NCI-H2227 (cell line): Measurements from ENCODE around the gene GPC6.

Experiments used
- DNase-seq: peaks from one replicate; lab custom pipeline; 2025; ENCODE audit not compliant: unreplicated experiment; lab: John Stamatoyannopoulos, UW

GPC6 gene

DNA sequence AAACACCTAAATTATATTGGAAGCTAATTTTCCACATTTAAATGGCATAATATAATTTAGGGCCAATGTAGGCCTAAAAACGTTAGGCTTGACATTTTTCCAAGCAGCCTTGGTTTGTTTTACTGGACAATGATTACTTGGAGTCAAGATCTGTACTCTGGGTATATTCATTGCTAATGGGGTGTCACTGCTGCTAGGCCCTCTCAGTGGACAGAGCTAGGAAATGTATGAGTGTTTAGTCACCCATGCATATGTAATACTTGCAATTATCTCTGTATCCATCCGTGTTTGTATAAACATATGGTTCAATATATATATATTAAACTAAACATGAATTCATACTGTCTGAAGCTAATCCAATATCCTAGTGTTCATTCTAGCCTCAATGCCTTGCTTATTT lies 654.8 kb downstream of the GPC6 start:
- no peak for DNase-seq

DNA sequence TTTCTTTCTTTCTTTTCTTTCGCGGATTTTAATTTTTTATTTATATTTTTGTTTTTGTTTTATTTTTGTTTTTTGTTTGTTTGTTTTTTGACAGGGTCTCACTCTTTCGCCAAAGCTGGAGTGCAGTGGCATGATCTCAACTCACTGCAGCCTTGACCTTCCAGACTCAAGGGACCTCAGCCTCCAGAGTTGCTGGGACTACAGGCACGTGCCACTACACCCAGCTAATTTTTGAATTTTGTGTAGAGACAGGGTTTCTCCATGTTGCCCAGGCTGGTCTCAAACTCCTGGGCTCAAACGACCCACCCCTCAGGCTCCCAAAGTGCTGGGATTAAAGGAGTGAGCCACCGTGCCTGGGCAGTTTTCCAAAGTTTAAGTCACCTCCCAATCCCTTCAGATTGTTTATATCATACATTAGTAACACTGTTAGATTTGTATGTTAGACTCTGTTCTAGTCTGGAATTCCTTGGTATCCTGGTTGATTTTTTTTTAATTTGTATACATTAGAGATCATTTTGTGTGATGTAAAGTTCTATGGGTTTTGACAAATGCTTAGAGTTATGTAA lies 655.6 kb downstream of the GPC6 start:
- no peak for DNase-seq

DNA sequence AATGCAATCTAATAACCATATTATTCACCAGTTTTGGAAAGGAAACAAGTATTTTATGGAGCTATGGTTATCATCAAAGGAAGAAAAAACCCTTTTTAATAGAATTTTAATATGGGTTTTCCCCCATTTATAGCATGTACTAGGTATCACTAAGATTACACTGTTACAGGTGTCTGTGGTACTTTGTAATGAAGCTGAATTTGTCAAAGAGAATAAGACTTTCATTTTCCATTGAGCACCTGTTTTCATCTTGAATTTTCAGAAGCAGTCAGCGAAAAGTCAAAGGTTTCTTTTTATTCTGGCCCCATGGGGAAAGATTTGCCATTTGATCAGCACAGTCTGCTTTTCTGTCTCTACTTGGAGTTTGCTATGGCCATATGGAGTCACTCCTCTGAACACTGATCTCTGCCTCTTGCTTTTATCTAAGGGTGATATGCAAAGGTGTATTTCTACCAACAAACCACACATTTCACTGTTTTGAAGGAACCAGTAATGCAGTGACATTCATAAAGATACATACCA lies 662.9 kb downstream of the GPC6 start:
- no peak for DNase-seq

DNA sequence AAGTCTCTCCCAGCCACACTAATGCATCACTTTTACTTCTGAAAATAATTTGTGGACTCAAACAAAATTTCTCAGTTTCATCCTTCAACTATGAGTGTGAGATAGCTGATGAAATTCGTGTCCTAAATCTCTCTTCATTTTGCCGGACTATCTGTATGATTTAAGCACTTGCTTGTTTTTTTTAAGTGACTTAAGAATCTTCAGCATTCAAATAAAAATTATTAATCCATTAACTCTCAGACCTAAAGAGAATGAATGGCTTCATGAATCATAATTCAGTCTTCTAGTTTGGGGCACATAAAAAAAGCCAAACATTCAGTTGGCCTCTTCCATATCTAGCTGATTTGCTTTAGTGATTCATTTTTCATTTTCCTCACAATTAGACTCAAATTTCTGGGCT lies 673.4 kb downstream of the GPC6 start:
- DNase-seq = no peak

GRCh38 chr13:93900731-93901130 lies 674.1 kb downstream of the GPC6 start:
- DNase-seq = no peak

GRCh38 chr13:93903909-93904308 lies 677.3 kb downstream of the GPC6 start:
- DNase-seq = peak; percentile 18

GRCh38 chr13:93915269-93915809 lies 688.7 kb downstream of the GPC6 start:
- no peak for DNase-seq

DNA sequence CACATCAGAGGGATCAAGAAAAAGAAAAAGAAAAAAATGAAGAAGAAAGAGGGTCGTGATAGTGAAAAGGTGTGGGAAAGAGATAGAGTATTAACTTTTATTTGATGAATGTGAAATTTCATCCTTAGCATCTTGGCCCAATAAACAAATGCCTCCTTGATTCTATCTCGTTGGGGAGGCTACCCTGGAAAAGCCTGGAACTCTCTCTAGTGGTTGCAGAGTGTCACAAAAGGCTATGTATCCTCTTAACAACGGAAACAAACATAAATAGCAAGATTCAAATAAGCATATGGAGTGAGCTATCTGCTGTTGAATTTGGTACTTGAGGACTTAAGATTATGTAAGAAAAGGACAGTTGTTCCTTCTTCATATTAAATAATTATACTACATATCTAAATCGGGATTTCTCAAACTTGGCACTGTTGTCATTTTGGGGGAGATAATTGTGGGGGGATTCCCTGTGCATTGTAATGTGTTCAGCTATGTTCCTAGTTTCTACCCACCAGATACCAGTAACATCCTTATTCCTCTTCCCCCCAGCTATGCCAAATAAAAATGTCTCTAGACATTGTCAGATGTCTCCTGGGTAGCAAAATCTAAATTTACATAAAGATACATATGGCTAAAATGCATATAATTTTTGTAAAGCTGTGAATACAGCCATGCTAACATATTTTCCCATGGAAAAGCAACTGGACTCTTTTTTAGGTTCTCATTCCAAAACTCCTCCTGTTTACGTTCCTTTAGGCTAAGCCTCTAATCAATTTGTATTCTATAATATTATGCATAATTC lies 695.7 kb downstream of the GPC6 start:
- no peak for DNase-seq

DNA sequence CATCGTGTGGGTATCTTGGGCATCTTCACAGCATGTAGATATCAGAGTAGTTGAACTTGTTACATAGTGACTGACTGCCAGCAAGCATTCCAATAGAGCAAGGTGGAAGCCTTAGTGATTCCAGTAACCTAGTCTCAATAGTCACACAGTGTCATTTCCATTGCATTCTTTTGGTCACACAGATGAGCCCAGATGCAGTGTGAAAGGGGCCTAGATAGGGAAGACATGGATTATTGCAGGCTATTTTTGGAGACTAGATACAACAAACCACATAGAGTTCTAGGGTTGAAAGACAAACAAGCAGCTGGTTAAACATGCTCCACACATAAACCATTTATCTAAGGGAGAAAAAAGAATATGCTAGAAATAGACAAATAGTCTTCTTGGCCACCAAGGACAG lies 699.4 kb downstream of the GPC6 start:
- no peak for DNase-seq

DNA sequence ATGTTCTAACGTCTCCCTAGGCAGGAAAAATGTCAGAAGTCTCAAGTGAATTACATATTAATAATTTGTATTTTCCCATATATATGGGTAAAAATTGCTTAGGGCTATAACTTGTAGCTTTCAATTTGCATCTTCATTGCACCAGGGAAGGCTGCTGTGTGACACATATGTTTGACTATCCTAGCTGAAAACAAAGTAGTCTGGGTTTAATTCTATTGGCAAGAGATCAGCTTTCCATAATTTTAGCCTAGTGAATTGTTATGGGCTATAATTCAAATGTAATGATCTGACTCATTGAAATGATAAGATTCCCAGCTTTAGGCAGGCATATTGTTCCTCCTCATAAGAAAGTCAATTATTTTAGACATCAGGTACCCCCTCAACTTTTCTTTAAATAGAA lies 699.8 kb downstream of the GPC6 start:
- DNase-seq = no peak

DNA sequence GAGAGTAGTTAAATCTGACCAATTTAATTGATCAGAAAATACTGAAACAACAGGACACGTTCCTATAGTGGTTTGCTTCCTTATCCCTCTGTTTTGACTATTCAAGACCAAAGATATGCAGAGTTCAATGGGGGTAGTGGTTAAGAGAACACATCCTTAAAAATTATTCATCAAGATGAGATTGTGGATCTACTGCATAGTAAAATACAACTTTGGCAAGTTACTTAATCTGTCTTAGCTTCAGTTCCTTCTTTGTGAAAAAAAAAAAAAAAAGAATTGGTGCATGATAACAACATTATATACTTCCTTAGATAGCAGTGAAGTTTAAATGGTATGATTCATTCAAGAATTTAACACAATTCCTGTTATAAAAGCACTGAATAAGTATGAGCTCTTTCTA lies 700.8 kb downstream of the GPC6 start:
- DNase-seq = no peak

DNA sequence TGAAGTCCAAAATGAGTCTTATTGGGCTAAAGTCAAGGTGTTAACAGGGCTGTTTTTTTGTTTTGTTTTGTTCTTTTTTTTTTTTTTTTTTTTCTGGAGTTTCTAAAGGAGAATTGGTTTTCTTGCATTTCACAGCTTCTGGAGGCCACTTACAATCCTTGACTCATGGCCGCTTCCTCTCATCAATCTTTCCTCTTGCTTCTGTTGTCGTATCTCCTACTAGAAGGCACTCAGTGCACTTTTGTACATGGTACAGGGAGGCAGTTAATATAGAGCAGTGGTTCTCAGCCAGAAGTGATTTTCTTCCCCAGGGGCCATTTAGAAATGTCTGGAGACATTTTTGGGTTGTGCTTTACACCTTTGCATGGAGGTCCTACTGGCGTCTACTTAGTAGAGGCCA lies 706.3 kb downstream of the GPC6 start:
- DNase-seq = no peak

GRCh38 chr13:93936901-93937300 lies 710.3 kb downstream of the GPC6 start:
- DNase-seq = no peak

GRCh38 chr13:93941444-93941843 lies 714.8 kb downstream of the GPC6 start:
- DNase-seq = no peak

- DNase-seq = no peak
Observed at GRCh38 chr13:93942016-93942415, 715.4 kb downstream of the GPC6 start.

DNA sequence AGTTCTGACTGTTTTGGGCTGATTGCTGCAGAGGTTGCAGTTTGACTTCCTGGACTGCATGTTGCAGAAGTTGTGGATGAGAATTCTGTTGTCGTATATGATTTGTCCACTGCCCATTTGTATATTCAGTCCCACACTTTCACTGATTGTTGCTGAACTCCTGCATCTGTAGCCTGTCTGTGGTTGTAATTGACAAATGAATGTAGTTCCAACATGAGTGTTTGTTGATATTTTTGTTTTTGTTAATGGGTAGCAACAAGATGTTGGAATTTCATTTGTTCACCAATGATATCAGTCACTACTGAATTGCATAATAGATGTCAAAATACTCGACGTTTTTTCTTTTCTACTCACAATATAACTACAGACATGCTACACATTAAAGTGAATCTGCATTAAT lies 719.0 kb downstream of the GPC6 start:
- no peak for DNase-seq

DNA sequence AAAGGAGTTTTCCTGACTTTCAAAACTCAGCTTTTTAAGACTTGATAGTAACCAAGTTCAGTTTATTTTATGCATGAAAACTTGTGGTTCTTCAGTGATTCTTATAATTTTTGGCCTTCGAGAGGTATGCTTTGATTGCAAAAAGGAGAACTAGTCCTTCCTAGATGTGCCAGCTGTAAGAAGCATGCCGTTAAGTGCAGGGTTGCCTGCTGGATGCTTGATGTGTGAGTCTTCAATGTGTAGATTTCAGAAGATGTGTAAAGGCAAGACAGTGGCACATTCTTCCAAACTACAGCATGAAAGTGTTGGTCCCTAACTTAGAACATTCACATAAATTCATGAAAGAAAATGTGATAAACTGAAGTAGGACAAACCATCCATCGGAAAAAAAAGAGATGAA lies 720.4 kb downstream of the GPC6 start:
- no peak for DNase-seq

DNA sequence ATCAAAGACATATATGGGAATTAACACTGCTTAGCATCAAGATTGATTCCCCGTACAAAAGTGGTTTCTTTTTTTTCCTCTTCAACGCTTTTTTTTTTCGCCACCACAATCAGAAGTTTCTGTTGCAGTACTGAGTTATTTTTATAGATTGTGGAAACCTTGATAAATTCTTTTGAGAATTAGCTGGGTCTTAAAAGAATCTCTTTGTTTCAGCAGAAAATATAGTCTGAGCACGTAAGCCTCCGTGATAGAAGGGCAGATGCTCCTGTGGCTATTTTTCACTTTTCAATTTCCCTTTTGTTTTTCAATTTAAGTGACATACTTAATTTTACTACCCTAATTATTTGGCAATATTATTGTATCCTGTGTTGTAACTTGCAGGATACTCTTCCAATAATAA lies 721.0 kb downstream of the GPC6 start:
- DNase-seq = no peak

- no peak for DNase-seq
Observed at GRCh38 chr13:93948162-93948922, 721.7 kb downstream of the GPC6 start.

DNA sequence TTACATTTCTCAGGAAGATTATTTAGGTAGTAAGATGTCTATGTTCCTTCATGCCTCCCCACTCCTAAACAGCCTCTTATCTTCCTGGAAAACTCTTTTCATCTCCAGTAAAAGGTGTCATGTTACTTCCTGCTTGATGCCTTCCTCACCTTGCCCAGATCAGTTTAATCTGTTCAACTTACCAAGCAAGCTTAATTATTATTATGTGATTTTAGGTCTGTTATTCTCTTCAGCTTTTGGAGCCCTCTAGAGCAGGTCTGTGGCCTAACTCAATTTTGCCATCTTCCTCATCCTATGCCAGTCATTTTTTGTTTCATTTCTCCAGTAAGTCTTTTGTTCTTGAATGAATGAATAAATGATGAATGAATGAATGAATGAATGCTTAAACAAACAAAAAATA lies 724.5 kb downstream of the GPC6 start:
- no peak for DNase-seq

- DNase-seq = no peak
Observed at GRCh38 chr13:93951951-93952350, 725.3 kb downstream of the GPC6 start.

DNA sequence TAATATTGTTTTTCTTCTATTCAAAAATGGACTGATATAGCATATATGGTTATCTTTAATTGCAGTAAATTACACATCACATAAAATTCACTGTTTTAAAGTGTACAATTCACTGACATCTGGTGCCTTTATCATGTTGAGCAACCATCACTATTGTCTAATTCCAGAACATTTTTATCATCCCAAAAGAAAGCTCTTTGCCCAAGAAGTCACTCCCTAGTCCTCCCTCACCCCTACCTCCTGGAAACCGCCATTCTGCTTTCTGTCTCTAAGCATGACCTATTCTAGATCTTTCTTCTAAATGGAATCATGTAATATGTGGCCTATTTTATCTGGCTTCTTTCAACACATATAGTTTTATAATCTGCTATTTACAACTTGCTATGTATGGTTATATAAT lies 727.2 kb downstream of the GPC6 start:
- DNase-seq = no peak
